CD4-positive, alpha-beta T cell treated with Interleukin-4 for 4 hours (primary cell): ENCODE measurements around the gene AKIRIN2.
A peak's percentile ranks its signal among the peaks of the same experiment; 100 is the strongest.

Experiments
- DNase-seq: peaks from one replicate; pipeline ENCODE4 v3.0.0-alpha.2; 2020

Gene AKIRIN2

DNA sequence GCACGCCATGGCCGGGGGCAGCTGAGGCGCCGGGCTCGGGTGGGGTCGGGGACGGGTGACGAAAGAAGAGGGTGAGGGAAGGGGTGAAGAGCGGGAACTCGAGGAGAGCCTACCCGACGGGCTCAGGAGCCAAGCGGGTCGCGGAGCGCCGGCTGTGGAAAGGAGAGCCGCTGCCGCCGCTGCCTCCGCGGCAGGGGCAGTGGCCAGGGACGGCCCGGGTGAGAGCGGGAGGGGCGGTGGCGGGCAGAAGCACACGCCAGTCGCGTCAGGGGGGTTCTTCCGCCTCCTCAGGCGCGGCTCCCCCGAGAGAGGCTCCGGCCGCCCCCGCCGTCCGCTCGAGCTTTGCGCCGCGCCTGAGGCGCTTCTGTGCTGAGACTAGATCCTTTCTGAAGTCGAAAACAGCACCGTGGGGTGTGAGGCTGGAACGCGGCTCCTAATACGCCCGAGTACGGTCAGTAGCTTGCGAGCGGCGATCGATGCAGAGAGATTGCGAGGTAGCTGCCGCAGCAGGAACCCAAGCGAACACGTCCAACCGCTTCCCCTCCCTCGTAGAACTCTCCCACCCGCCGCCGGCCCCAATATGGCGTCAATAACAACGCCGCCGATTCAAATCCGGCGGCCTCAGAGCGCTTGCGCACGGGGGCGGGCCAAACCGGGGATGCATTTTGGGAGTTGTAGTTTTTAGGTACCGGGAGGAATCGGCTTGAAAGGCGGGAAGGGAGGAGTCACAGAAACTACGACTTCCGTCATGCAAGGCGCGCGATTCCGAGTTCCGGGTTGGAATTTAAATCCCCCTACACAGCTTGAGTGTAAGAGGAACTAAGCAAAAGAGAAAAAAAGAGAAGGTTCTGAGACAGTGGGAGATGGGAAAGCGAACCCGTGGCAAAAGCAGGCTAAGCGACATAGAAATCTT is at the start of gene AKIRIN2:
Gene AKIRIN2, minus strand, starts transcription at position 558 of the 913 bp plus-strand sequence. Its CDS starts 549 bp downstream, at position 9.
- peak; percentile 98 for DNase-seq

DNA sequence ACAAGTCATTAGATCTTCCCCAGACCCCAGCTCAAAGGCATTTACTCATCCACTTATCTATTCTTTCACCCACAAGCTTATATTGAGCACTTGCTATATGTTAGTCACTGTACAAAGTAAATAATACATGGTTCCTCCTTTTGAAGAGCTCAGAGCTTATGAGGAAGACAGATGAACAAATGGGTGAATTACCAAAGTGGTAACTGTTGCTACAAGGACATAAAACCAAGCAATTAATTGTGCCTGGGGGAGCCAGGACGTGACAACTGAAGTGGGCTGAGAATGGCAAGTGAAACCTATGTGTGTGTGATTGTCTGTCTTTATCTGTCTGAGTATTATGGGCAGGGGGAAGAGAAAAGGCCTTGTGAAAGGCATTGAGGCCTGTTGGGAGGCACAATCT is 45.6 kb upstream of the AKIRIN2 start:
- DNase-seq, result no peak

GRCh38 chr6:87745966-87746721 is 44.1 kb upstream of the AKIRIN2 start:
- no peak for DNase-seq

DNA sequence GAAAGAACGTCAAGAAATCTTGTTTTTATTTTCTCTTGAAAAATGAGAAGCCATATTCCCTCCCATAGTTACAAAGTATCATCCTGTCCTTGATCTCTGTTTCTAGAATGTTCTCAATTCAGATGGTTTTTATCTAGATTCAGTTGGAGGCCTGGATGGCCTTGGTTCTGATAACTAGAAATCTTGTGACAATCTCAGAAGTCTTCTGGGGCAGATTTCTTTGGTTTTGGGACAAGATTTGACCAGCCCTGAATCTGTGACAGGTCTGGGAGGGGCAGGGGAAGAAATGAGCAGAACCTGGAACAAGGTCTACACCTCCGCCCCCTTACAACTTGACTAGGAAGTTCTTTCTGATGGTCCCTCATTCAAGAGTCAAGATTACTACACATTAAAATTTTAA is 41.4 kb upstream of the AKIRIN2 start:
- no peak for DNase-seq

DNA sequence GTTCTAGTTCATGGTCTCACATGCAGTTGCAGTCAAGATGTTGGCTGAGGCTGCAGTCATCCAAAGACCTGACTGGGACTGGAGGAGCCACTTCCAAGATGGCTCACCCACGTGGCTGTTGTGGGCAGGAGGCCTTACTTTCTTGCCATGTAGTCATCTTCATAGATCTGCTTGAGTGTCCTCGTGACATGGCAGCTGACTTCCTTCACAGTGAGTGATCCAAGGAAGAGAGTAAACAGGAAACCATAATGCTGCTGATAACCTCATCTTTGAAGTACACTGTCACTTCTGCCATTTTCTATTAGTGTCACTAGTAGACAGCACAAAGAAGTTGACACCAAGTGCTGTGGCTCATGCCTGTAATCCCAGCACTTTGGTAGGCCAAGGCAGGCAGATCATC is 40.1 kb upstream of the AKIRIN2 start:
- DNase-seq, result peak; percentile 79

- no peak for DNase-seq
Measured at GRCh38 chr6:87741001-87741650, 39.1 kb upstream of the AKIRIN2 start.

DNA sequence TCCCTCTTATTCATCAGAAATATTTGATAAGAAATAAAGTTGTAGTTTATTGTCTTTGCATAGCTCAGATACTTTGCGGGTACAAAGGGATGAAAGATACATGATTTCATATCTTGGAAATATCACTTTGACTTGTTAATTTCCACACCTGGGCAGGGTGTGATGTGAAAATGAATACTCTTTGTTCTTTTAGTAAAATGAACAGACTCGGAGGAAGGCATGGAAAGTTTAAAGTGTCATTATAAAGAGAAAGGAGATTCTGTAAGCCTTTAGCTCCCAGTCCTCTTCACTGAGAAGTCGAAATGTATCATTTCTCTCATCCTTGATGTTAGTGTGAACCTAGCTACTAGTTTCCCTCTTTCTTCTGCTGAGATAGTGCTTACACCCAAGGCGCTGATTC is 36.7 kb upstream of the AKIRIN2 start:
- DNase-seq, result no peak

DNA sequence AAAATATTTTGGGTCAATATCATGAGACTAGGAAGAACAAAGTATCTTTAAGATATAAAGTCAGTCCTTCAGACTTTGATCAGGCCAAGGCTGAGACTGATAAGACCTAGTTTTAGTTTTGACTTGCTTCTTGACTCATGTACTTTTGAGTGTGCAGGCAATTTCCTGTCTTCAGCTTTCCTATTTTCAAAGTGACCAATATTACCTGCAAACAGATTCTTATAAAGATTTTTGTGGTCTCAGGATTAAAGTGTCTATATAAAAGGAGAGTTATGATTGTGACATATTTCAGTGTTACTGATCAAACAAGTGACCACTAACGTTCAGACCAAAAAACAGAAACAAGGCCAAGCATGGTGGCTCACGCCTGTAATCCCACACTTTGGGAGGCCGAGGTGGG is 36.0 kb upstream of the AKIRIN2 start:
- peak; percentile 54 for DNase-seq

GRCh38 chr6:87736809-87737540 is 34.9 kb upstream of the AKIRIN2 start:
- peak; percentile 39 for DNase-seq

GRCh38 chr6:87731818-87732661 is 30.0 kb upstream of the AKIRIN2 start:
- peak; percentile 50 for DNase-seq

DNA sequence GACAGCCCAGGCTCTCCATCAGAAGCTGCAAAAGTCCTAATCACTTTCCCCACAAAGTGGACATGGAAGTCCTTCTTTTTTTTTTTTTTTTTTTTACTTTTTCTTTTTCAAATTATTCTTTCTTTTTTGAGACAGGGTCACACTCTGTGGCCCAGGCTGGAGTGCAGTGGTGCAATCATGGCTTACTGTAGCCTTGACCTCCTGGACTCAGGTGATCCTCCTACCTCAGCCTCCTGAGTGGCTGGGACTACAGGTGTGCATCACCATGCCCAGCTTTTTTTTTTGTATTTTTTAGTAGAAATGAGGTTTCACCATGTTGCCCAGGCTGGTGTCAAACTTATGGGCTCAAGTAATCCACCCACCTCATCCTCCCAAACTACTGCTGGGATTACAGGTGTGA is 29.0 kb upstream of the AKIRIN2 start:
- DNase-seq, result no peak

GRCh38 chr6:87729965-87730719 is 28.1 kb upstream of the AKIRIN2 start:
- DNase-seq, result no peak

- no peak for DNase-seq
Measured at GRCh38 chr6:87728706-87729105, 26.7 kb upstream of the AKIRIN2 start.

- peak; percentile 25 for DNase-seq
Measured at GRCh38 chr6:87724983-87725811, 23.2 kb upstream of the AKIRIN2 start.

- no peak for DNase-seq
Measured at GRCh38 chr6:87723170-87724078, 21.4 kb upstream of the AKIRIN2 start.

GRCh38 chr6:87722540-87723169 is 20.6 kb upstream of the AKIRIN2 start:
- DNase-seq, result no peak

- DNase-seq, result no peak
Measured at GRCh38 chr6:87721311-87721710, 19.3 kb upstream of the AKIRIN2 start.

DNA sequence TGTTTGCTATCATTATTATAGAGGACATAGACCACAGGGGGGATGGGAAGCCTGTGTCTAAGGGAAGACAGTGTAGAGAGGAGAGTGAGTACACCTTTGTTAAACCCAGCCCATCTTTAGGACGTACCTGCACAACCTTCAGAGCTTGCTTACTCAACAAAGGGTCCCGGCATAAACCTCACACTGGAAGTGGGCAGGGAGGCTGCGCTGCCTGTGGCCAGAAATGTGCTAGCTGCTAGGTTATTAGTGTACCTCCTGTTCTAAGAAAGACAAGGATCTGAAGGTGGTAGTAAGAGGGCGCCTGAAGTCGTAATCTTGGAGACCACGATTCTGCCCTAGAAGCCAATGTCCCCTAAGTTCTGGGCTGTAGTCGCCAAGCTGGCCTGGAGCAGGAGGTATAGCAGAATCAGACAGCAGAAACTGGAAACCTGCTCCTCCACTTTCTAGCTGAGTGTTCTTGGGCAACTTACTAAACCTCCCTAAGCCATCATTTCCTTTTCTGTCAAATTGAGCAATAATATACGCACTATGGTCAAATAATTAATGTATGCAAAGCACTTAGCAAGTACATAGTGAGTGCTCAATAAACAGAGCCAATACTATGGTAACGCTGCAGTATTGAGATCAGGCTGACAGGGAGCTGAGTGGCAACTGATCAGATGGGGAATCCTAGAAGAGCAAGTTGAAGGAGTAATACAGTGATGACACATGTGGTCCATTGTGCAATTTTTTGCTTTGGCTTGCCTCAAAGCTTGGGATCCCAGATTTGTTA is 16.8 kb upstream of the AKIRIN2 start:
- peak; percentile 44 for DNase-seq
